GM12892 (cell line): ENCODE results near the gene FCRL6.

Experiments used
- DNase-seq: peaks from one replicate; pipeline ENCODE4 v3.0.0; 2011; ENCODE audit not compliant: insufficient read length
- FAIRE-seq: peaks from 2 replicates; lab custom pipeline; 2011; peaks lifted over from hg19 to GRCh38; lab: Jason Lieb, UNC
- POLR2A ChIP-seq: IDR thresholded peaks from 2 replicates; pipeline ENCODE4 v1.6.1; 2011; ENCODE audit warnings: low read depth, low read length, control low read depth
- POLR2AphosphoS5 ChIP-seq: IDR thresholded peaks from 2 replicates; pipeline ENCODE4 v1.6.1; 2011; ENCODE audit warnings: low read depth, low read length, control low read depth
- TAF1 ChIP-seq: IDR thresholded peaks from 2 replicates; pipeline ENCODE4 v1.6.1; 2011; ENCODE audit warnings: low read depth, mild to moderate bottlenecking, control low read depth, low read length, borderline replicate concordance

FCRL6 gene

GRCh38 chr1:159780583-159781582 lies 21.3 kb upstream of the FCRL6 start, which contains the start of gene DUSP23:
Gene DUSP23 (plus strand): TSS chr1:159780962. CDS start chr1:159781101, 139 bp downstream.
- peak; percentile 91 for DNase-seq
- peak; percentile 93 for FAIRE-seq
- no peak for TF ChIP-seq POLR2AphosphoS5
- no peak for TF ChIP-seq POLR2A
- TF ChIP-seq TAF1: no peak

GRCh38 chr1:159781992-159782391 lies 20.2 kb upstream of the FCRL6 start:
- no peak for FAIRE-seq
- no peak for TF ChIP-seq TAF1
- TF ChIP-seq POLR2A: no peak
- no peak for TF ChIP-seq POLR2AphosphoS5
- no peak for DNase-seq

GRCh38 chr1:159783724-159784123 lies 18.4 kb upstream of the FCRL6 start:
- no peak for FAIRE-seq
- TF ChIP-seq TAF1 (no peak), POLR2A (no peak), POLR2AphosphoS5 (no peak)
- DNase-seq: no peak

DNA sequence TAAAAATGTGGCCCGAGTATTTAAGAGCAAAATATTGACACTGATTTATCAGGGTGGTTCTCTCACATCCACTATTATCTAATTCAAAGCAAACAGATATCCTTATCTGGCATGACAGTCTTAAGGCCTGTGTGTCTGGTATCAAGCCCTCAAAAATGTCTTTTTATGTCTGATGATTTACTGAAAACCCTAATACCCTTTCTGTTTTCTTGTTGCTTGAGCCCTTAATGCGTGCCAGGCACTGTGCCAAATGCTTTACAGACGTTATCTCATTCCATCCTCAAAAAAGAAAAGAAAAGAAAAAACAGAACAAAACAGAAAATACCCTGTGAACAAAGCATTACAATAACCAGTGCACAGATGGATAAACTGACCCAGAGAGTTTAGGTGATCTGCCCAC lies 15.7 kb upstream of the FCRL6 start:
- no peak for FAIRE-seq
- TF ChIP-seq POLR2A: no peak
- no peak for TF ChIP-seq TAF1
- no peak for TF ChIP-seq POLR2AphosphoS5
- no peak for DNase-seq

DNA sequence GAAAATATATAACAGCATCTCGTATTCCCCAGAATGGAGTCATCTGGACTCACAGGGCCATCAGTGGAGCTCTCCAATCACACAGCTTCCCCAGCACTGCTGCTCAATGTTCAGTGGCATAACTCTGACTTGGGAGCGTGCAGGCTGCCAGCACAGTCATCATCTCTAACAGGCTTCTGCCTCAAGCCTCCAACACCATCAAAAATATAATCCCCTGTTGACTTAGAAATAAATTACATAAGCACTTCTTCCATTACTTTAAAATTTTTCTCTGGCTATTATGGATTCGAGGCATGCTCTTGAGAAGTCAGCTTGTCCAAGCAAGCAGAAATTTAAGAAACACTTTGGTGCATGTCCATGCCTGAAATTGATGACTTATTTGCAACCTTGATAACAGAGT lies 15.2 kb upstream of the FCRL6 start:
- FAIRE-seq: no peak
- no peak for DNase-seq
- TF ChIP-seq TAF1 (no peak), POLR2AphosphoS5 (no peak), POLR2A (no peak)

GRCh38 chr1:159790237-159790917 lies 11.8 kb upstream of the FCRL6 start:
- DNase-seq (no peak), FAIRE-seq (no peak)
- no peak for TF ChIP-seq TAF1
- no peak for TF ChIP-seq POLR2AphosphoS5
- no peak for TF ChIP-seq POLR2A

DNA sequence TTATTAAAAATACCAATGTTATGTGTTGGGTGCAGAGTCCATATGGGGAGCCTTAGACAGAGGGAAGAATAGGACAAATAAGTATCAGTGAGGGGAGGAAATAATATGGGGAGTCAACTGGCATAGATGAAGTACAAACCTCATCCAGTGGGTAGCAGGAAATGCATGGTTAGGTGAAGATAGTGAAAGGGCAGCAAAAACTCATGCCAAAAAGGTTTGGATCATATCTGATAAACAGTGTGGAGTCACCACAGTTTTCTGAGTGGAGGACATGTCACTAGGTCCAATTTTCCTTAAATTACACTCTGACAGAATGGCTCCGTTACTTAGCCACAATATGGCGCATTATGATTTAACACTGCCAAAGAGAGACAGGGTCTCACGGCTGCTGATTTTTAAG lies 11.1 kb upstream of the FCRL6 start:
- TF ChIP-seq POLR2A: no peak
- no peak for TF ChIP-seq TAF1
- TF ChIP-seq POLR2AphosphoS5: no peak
- DNase-seq: no peak
- no peak for FAIRE-seq

GRCh38 chr1:159791461-159791860 lies 10.7 kb upstream of the FCRL6 start:
- FAIRE-seq: no peak
- TF ChIP-seq TAF1 (no peak), POLR2AphosphoS5 (no peak), POLR2A (no peak)
- no peak for DNase-seq

GRCh38 chr1:159795534-159795933 lies 6.6 kb upstream of the FCRL6 start:
- DNase-seq (no peak), FAIRE-seq (no peak)

DNA sequence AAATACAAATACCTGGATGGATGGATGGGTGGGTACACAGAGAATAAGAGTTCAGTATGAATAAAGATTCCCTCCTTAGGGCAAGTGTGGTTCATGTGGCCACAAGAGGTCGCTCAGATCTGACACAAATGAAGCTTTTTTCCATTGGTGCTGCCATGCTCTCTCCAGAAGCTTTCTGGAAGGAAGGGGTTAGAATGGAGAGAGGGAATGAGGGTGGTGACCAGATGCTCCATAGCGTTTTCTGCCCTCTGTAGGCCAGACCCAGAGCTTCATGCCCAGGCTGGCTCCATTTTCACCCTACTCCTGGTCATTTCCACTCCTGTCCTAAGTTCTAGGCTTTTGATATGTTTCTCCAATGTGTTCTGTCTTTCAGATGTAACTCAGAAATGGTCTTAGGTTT lies 3.3 kb upstream of the FCRL6 start:
- TF ChIP-seq POLR2A (no peak), POLR2AphosphoS5 (no peak), TAF1 (no peak)
- no peak for DNase-seq
- peak; percentile 27 for FAIRE-seq

More at GRCh38 chr1:159795534-159795933, 6.6 kb upstream of the FCRL6 start:
- no peak for TF ChIP-seq POLR2AphosphoS5
- no peak for TF ChIP-seq TAF1
- no peak for TF ChIP-seq POLR2A

- FAIRE-seq (no peak), DNase-seq (no peak)
- no peak for TF ChIP-seq TAF1
- no peak for TF ChIP-seq POLR2AphosphoS5
- no peak for TF ChIP-seq POLR2A
Observed at GRCh38 chr1:159799446-159799985, 2.6 kb upstream of the FCRL6 start.
